ENCODE results near the gene PEBP1.

The PEBP1 gene

DNA sequence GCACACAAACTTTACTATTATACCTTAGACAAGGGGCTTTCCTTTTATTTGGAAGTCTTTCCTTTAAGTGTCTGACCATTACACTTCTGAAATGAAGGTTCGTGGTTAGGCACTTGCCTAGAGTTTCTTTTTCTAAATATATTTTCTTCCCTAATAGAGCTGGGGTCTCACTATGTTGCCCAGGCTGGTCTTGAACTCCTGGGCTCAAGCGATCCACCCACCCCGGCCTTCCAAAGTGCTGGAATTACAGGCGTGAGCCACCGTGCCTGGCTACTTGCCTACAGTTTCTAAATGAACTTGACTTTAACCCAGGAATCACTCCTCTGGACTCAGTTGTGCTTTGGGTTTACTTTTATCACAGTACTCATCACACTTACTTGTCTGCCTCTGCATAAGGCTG, 57.6 kb downstream of the PEBP1 start:
- TF ChIP-seq ZFX (IDR thresholded peaks at IDR 0.05; ENCODE audit: borderline replicate concordance), result no peak
- TF ChIP-seq, protein P1, sequence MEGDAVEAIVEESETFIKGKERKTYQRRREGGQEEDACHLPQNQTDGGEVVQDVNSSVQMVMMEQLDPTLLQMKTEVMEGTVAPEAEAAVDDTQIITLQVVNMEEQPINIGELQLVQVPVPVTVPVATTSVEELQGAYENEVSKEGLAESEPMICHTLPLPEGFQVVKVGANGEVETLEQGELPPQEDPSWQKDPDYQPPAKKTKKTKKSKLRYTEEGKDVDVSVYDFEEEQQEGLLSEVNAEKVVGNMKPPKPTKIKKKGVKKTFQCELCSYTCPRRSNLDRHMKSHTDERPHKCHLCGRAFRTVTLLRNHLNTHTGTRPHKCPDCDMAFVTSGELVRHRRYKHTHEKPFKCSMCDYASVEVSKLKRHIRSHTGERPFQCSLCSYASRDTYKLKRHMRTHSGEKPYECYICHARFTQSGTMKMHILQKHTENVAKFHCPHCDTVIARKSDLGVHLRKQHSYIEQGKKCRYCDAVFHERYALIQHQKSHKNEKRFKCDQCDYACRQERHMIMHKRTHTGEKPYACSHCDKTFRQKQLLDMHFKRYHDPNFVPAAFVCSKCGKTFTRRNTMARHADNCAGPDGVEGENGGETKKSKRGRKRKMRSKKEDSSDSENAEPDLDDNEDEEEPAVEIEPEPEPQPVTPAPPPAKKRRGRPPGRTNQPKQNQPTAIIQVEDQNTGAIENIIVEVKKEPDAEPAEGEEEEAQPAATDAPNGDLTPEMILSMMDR (IDR thresholded peaks at IDR 0.05), result no peak
- H3K27ac ChIP-seq, result no peak overlapping the region

DNA sequence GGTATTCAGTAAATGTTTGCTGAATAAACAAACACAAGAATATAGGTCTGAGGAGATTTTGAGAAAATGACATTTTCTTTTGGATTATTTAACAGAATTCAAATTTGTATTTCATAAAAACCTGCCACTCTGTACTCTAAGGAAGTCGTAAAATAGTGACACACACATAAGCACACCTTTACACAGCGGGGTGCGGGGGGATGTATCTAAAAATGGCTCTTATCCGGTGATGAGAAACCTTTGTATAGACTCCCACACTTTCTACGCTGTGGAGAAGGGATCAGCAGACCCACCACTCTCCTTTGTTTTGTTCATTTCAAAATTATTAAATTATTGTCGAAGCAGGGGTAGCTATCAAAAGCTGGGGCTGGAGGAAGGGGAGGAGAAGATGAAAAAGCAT, 58.0 kb downstream of the PEBP1 start:
- H3K27ac ChIP-seq, result no peak overlapping the region
- no peak for TF ChIP-seq ZFX (IDR thresholded peaks at IDR 0.05; ENCODE audit: borderline replicate concordance)
- TF ChIP-seq, protein P1 (IDR thresholded peaks at IDR 0.05), result no peak
